K562 (cell line): ENCODE measurements around the gene C1QTNF8. TPM values are rescaled to one million over a fixed set of nuclear protein-coding genes. Genes with fewer than 3 reads are reported as not detected.
A peak's percentile ranks its signal among the peaks of the same experiment; 100 is the strongest.

Experiments
- ATAC-seq: fragments of 200-7000 bp; cut with Tn5 transposase; 3 replicates; pipeline ENCODE4 v1.9.1; 2020; ENCODE audit warnings: moderate library complexity
- BruUV-seq: library from RNA; stranded (reverse); fragments of 400-500 nt; replicated peaks from 2 replicates; lab custom pipeline; 2021; lab: Mats Ljungman, UMichigan
- CTCF ChIA-PET: fragments of 300-600 bp; formaldehyde crosslinking; extraction: SDS; loops from one replicate; lab custom pipeline; 2021; ENCODE audit warnings: low intra/inter-chr PET ratio; lab: Yijun Ruan, JAX
- POLR2A ChIA-PET: fragments of 300-600, 350-650 bp; sonication (Branson Sonifier 250); formaldehyde crosslinking; extraction: SDS; loops from one replicate; lab custom pipeline; 2021; ENCODE audit warnings: antibody characterized with exemption, inconsistent platforms; lab: Yijun Ruan, JAX
- DNase-seq, 4 experiments: peaks; one replicate each; pipeline versions ENCODE4 v3.0.0 to v3.0.0-alpha.2; 2011 to 2018; ENCODE audit warnings: low spot score in 3 of 4, mixed read lengths in 3 of 4; ENCODE audit errors: extremely low read depth in 1 of 4
- FAIRE-seq: peaks from 2 replicates; lab custom pipeline; 2011; peaks lifted over from hg19 to GRCh38; lab: Jason Lieb, UNC
- H2AFZ ChIP-seq: 2 replicates; pipeline ENCODE4 v1.6.0; 2011; ENCODE audit warnings: low read depth, low read length, control low read depth, inconsistent platforms
- H3K27ac ChIP-seq: fragments of 200-600 bp; 3 replicates; pipeline ENCODE4 v1.8.0; 2011; ENCODE audit warnings: low read depth, mild to moderate bottlenecking, control low read depth, inconsistent platforms, low read length, moderate library complexity, mixed read lengths; ENCODE audit errors: extremely low read depth
- H3K27me3 ChIP-seq, 2 experiments: fragments of 300-600 bp in 1 of 2; 2 replicates in 1 of 2; 3 replicates in 1 of 2; pipeline versions ENCODE4 v1.6.0 to v1.8.0; 2011; ENCODE audit warnings: inconsistent platforms in 2 of 2, low read length in 2 of 2, mild to moderate bottlenecking in 1 of 2, mixed read lengths in 1 of 2, moderate library complexity in 1 of 2; ENCODE audit not compliant: control insufficient read depth in 2 of 2, insufficient read depth in 2 of 2
- H3K36me3 ChIP-seq: fragments of 300-600 bp; 3 replicates; pipeline ENCODE4 v1.8.0; 2011; ENCODE audit warnings: mild to moderate bottlenecking, low read length, inconsistent platforms; ENCODE audit not compliant: control insufficient read depth, insufficient read depth
- H3K4me1 ChIP-seq, 2 experiments: fragments of 200-600 bp in 1 of 2; replicated peaks in 1 of 2; 2 replicates in 1 of 2; 3 replicates in 1 of 2; pipeline versions ENCODE4 v1.5.1 to v1.8.0; 2011; ENCODE audit warnings: inconsistent platforms in 2 of 2, low read length in 2 of 2, mild to moderate bottlenecking in 1 of 2, mixed read lengths in 1 of 2, moderate library complexity in 1 of 2; ENCODE audit not compliant: control insufficient read depth in 2 of 2, insufficient read depth in 2 of 2
- H3K4me2 ChIP-seq: 2 replicates; pipeline ENCODE4 v1.6.1; 2011; ENCODE audit warnings: low read length, control low read depth, inconsistent platforms, mixed read lengths; ENCODE audit not compliant: insufficient read depth
- H3K4me3 ChIP-seq: fragments of 200-600 bp; sonication (generic), shearing (Covaris generic); 2 replicates; pipeline ENCODE4 v1.5.1; 2016; ENCODE audit warnings: control low read depth, inconsistent platforms
- H3K79me2 ChIP-seq: fragments of 200-600 bp; 3 replicates; pipeline ENCODE4 v1.8.0; 2011; ENCODE audit warnings: low read length, inconsistent platforms; ENCODE audit not compliant: control insufficient read depth, insufficient read depth
- H3K9ac ChIP-seq, 2 experiments: 2 replicates each; pipeline versions ENCODE4 v1.6.0 to v1.6.1; 2011; ENCODE audit warnings: low read depth in 2 of 2, low read length in 2 of 2, control low read depth in 1 of 2, inconsistent platforms in 1 of 2, mild to moderate bottlenecking in 1 of 2, mixed read lengths in 1 of 2; ENCODE audit not compliant: insufficient read depth in 1 of 2
- H3K9me1 ChIP-seq: one replicate; pipeline ENCODE4 v1.6.0; 2011; ENCODE audit warnings: inconsistent platforms, mild to moderate bottlenecking, low read length, moderate library complexity; ENCODE audit not compliant: control insufficient read depth, insufficient read depth
- H3K9me3 ChIP-seq: replicated peaks from 2 replicates; pipeline ENCODE4 v1.5.1; 2011; ENCODE audit warnings: low read depth, low read length, inconsistent platforms; ENCODE audit not compliant: control insufficient read depth, insufficient read depth
- H4K20me1 ChIP-seq: replicated peaks from 2 replicates; pipeline ENCODE4 v1.6.1; 2011; ENCODE audit warnings: low read length, inconsistent platforms, mixed read lengths; ENCODE audit not compliant: control insufficient read depth, insufficient read depth
- EGR1 ChIP-seq: fragments of 450-650 bp; conservative IDR thresholded peaks from 2 replicates; pipeline ENCODE4 v1.6.1; 2017; ENCODE audit warnings: mild to moderate bottlenecking
- NR2C2 ChIP-seq, 2 experiments: fragments of 200-800 bp in 1 of 2; sonication (Bioruptor generic) in 1 of 2; sonication (generic) in 1 of 2; formaldehyde crosslinking in 1 of 2; IDR thresholded peaks; 2 replicates each; pipeline versions ENCODE4 v1.6.1 to v1.8.0; 2016 to 2022; ENCODE audit warnings: mild to moderate bottlenecking in 1 of 2, missing compliant biosample characterization in 1 of 2, missing genetic modification characterization in 1 of 2, missing genetic modification reagents in 1 of 2
- UBTF ChIP-seq, 2 experiments: IDR thresholded peaks; 2 replicates each; pipeline ENCODE4 v1.6.1; 2012; ENCODE audit warnings: improper control_type of control experiment in 2 of 2, low read depth in 2 of 2, low read length in 2 of 2, borderline replicate concordance in 1 of 2
- ZBTB12 ChIP-seq: fragments of 250-450 bp; sonication (Bioruptor Pico); IDR thresholded peaks from 2 replicates; pipeline ENCODE4 v1.4.0; 2020
- ZBTB33 ChIP-seq: sonication (generic); formaldehyde crosslinking; IDR thresholded peaks from 2 replicates; pipeline ENCODE4 v1.8.1; 2023; ENCODE audit warnings: mild to moderate bottlenecking, missing genetic modification reagents
- ZFX ChIP-seq: sonication (generic); formaldehyde crosslinking; IDR thresholded peaks from 2 replicates; pipeline ENCODE4 v1.8.0; 2022; ENCODE audit warnings: mild to moderate bottlenecking, missing genetic modification reagents, moderate library complexity
- whole genome bisulfite sequencing: fragments of 100-300 bp; shearing (Covaris generic); methylation state at CpG from one replicate; pipeline ENCODE4 v1.1.6; 2016; ENCODE audit warnings: low coverage, mixed read lengths; ENCODE audit not compliant: insufficient coverage; ENCODE audit errors: missing lambda C conversion rate; 5-methylcytosine and 5-hydroxymethylcytosine counted together
- in situ Hi-C: fragments of 300-500 bp; cut with MboI; formaldehyde crosslinking; loops from 4 replicates; pipeline ENCODE4 v1.15.0; 2018; ENCODE audit warnings: inconsistent platforms, mixed read lengths
- intact Hi-C: fragments of 100-400 bp; cut with micrococcal nuclease; formaldehyde crosslinking; loops from 2 replicates; pipeline ENCODE4 v1.14.2; 2022
- polyA plus RNA-seq, 8 experiments: library from polyadenylated mRNA; depleted of rRNA in 4 of 8; stranded (reverse) in 5 of 8; unstranded in 3 of 8; fragments of >200 nt; fragmentation: Nextera tagmentation in 2 of 8; fragmentation: Illumina TruSeq in 1 of 8; extraction: Ambion mirVana in 2 of 8; extraction: Trizol in 1 of 8; gene quantifications; 2 replicates each; pipeline versions ENCODE4 v1.2.1 to v1.2.3, GENCODE V29; 2011 to 2014; ENCODE audit warnings: inconsistent platforms in 1 of 8, missing spikeins in 1 of 8
- total RNA-seq, 7 experiments: library from RNA; depleted of rRNA in 6 of 7; stranded (reverse); fragments of >200 nt in 6 of 7; fragmentation: Illumina TruSeq in 2 of 7; extraction: Trizol in 2 of 7; gene quantifications; 2 replicates each; pipeline versions ENCODE4 v1.2.1 to v1.2.3, GENCODE V29; 2011 to 2021; ENCODE audit warnings: low replicate concordance in 1 of 7

C1QTNF8 gene
- total and polyA plus RNA-seq, 9 of the 15 experiments (the other 6 are each of a cell fraction or from before 2014, with no cell fraction given), result not detected

- DNase-seq (peak; percentile 31 to 76 (median 58)), FAIRE-seq (no peak), ATAC-seq (peak; percentile 76)
- H3K9me3 ChIP-seq, result peaks cover 3% of the 10 kb centered on the region; the same call in 1 of the 2 replicates
- no peaks in the 10 kb centered on the region for H3K79me2 ChIP-seq
- no peak overlapping the region for H3K4me2 ChIP-seq
- ChIA-PET POLR2A (interaction anchor here (0.7 to 0.9 kb wide), 2 partner anchors 10 to 370 kb away, joined by 3 read pairs; no protein-coding TSS in a partner anchor), CTCF (no interaction called here)
- no peak overlapping the region for H3K4me3 ChIP-seq
- intact Hi-C loops (no loop called here), in situ Hi-C loops (no loop called here)
- BruUV-seq, result no TSS peak
- H3K9ac ChIP-seq, result no peak overlapping the region
- peaks cover 0 to 36% of the 10 kb centered on the region in 2 experiments; a peak in 3 of 5 replicates for H3K27me3 ChIP-seq
- 52% methylated on average over 49 of the region's 85 CpGs for WGBS
- peaks cover 0 to 65% of the 10 kb centered on the region in 2 experiments; a peak in 2 of 5 replicates for H3K4me1 ChIP-seq
- H4K20me1 ChIP-seq, result 0 out of 2 replicates have a peak, but pooled peaks cover 2% of the 10 kb centered on the region
- no peak overlapping the region for H3K27ac ChIP-seq
- H2AFZ ChIP-seq, result no peak overlapping the region
- H3K9me1 ChIP-seq, result no peaks in the 10 kb centered on the region
- no peaks in the 10 kb centered on the region for H3K36me3 ChIP-seq
- TF ChIP-seq EGR1, result peak; percentile 87
- 0 out of 2 replicates have a peak, but pooled peaks have one; percentile 56 for TF ChIP-seq NR2C2 (CRISPR knock-in tag; IDR thresholded peaks at IDR 0.05)
- no peak for TF ChIP-seq NR2C2 (tag; IDR thresholded peaks at IDR 0.05)
- TF ChIP-seq UBTF (IDR thresholded peaks at IDR 0.05; ENCODE audit: borderline replicate concordance in 1 of 2, low read depth in 2 of 2, low read length in 2 of 2), result 0 out of 4 replicates have a peak, but pooled peaks of 1 of the 2 experiments have one; percentile 25
- TF ChIP-seq ZFX, result peak; percentile 66
- TF ChIP-seq ZBTB33, result peak; percentile 97
- TF ChIP-seq ZBTB12 (CRISPR knock-in tag), result no peak
These were observed 2.5 kb downstream of the C1QTNF8 start for GRCh38 chr16:1093284-1094123.
